Activated T-helper 1 cell treated with Interleukin-2 at 50 U/mL for 16 hours (primary cell): ENCODE results near the gene PPFIA1.
"Not testable (repeated sequence)": the region's sequence is repeated elsewhere in the genome, so short reads cannot be mapped to it uniquely, and the experiment has no call there.

Source experiments
- DNase-seq: peaks from one replicate; pipeline ENCODE4 v3.0.0-alpha.2; 2020; ENCODE audit warnings: low read depth

Gene PPFIA1

GRCh38 chr11:70359451-70360205 lies 89.1 kb downstream of the PPFIA1 start:
- no peak for DNase-seq

- DNase-seq: no peak
Measured at GRCh38 chr11:70360211-70360610, 89.7 kb downstream of the PPFIA1 start.

DNA sequence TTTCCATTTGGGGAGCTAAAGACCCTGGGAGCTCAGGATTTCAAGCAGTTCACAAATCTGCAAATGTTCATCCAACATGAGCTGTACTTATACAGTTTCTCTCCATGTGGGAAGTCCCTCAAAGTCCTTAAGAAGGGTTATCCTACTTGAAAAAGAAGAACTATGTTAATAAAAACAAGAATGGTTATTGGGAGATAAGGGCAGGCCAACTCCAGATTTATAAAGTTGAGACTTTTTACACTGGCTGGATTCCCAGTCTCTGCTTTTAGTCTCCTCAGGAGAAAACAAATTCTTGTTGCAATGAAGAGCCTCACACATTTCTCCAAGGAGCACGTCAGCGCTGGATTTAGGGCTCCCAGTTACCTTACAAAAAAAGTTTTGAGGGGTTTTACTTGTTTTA lies 93.7 kb downstream of the PPFIA1 start:
- DNase-seq: no peak

- DNase-seq: peak; percentile 22
Measured at GRCh38 chr11:70364745-70365543, 94.5 kb downstream of the PPFIA1 start.

- DNase-seq: no peak
Measured at GRCh38 chr11:70365544-70365927, 95.0 kb downstream of the PPFIA1 start.

- DNase-seq: no peak
Measured at GRCh38 chr11:70367071-70367470, 96.6 kb downstream of the PPFIA1 start.

DNA sequence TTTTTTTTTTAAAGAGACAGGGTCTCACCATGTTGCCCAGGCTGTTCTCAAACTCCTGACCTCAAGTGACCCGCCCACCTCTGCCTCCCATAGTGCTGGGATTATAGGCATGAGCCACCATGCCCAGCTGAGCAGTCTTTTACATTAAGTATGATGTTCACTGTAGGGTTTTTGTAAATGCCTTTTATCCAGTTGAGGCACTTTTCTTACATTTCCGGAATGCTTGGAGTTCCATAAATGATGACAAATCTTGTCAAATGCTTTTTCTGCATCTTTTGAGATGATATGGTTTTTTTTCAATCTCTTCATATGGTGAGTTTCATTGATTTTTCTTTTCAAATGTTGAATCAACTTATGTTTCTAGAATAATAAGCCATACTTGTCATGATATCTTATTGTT lies 98.5 kb downstream of the PPFIA1 start:
- DNase-seq: no peak

- no peak for DNase-seq
Measured at GRCh38 chr11:70371241-70371640, 100.8 kb downstream of the PPFIA1 start.

DNA sequence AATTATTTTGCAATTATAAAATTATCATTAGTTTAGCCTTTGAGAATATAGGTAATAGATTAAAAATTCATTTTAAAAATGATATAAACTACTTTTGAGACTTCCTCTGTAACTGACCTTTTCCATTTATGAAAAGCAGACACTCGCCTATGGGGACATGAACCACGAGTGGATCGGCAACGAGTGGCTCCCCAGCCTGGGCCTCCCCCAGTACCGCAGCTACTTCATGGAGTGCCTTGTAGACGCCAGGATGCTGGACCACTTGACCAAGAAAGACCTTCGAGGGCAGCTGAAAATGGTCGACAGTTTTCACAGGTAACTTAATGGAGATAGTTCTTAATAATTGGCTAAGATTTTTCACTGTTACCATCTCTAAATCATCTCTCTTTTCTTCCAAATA lies 101.6 kb downstream of the PPFIA1 start:
- no peak for DNase-seq

DNA sequence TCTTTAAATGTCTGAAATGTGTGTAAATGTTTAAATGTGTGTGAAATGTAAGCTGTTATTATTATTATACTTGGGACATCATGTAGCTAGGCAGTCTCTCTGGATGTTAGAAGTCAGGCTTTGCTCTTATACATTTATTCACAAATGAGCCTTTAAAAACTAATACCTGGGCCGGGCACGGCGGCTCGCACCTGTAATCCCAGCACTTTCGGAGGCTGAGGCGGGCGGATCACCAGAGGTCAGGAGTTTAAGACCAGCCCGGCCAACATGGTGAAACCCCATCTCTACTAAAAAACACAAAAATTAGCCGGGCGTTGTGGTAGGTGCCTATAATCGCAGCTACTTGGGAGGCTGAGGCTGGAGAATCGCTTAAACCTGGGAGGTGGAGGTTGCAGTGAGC lies 106.1 kb downstream of the PPFIA1 start:
- no peak for DNase-seq

DNA sequence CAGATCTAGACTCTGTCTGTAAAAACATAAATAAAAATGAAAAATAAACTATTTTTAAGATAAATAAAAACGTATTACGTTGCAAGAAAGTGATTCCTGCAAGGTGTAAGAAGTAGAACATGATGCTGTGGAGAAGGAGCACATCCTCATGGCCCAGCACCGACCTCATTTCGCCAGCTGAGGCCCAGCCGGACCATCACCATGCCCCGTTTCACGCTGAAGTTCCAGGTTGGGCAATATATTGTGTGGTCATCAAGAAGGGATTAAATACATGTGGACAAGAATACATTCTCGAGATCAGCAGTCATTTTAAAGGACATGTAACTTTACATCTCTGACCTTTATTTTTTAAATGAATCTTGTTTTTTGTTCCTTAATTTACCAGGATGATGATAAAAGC lies 107.2 kb downstream of the PPFIA1 start:
- DNase-seq: no peak

DNA sequence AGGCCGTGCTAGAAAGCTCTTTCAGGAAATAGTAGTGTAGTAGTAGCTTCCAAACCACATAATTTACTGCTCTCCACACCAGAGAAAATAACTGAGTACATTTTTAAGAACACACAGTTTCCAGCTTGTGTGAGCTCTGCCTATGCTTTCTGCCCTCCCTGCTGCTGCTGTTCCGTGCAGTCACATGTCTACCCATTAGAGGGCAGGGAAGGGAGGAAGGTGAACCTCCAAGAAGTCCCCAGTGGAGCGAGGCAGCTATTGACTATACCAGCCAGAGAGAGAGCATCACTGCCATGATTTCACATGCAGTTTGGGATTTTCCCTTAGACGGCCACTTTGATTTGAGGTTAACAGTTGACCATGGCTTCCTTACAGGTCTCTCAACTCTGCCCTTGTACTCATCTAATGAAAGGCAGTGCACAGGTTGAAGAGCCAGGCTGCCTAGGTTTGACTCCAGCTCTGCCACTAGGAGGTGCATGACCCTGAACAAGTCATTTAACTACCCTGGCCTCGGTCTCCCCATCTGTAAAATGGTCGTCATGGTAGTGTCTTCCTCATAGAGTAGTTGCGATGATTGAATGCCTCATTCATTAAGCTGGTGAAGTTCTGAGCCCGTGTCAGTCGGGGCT lies 108.1 kb downstream of the PPFIA1 start:
- DNase-seq: no peak

GRCh38 chr11:70381350-70381749 lies 110.9 kb downstream of the PPFIA1 start:
- no peak for DNase-seq

DNA sequence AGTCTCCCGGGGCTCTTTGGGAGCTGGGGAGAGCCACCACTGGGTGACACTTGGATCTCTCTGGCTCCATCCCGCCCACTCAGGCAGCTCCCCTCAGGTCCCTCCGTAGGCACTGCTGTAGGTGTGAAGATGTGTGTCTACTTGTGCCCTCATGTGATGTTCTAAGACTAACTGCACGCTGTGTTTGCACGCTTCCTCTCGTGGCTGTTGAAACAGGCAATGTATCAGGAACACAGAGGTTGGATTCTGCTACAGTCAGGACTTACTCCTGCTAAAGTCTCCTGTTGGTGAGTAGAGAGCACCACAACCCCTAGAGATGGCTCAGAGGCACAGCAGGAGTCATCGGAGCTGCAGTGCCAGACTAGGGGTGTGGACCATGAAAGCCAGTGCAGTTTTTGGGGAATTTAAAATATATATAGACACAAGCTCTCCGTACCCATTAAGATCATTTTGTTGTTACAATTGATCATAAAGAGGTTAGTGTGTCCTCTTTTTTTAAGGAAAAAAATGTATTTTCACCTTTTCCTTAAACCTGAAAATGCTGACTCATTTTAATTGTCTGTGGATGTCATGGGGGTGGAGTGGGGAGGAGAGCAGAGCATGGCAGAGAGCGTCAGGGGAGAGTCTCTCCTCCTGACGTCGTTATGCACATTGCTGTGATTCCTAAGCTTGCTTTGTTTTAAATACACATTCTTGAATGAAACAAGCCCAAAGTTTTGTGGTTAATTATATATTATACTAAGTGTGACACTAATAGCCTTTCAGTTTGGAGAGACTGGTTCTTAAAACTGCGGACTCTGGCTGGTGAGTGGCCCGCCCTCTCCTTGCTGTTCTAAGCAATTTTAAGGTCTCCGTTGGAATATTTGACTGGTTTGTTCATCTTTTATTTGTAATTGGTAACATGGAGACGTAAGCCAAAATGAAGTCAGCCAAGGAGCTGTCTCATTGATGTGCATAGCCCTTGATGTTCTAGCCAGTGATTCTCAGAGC lies 111.7 kb downstream of the PPFIA1 start:
- no peak for DNase-seq

- DNase-seq: no peak
Measured at GRCh38 chr11:70383664-70384565, 113.4 kb downstream of the PPFIA1 start.

- no peak for DNase-seq
Measured at GRCh38 chr11:70384566-70385152, 114.2 kb downstream of the PPFIA1 start.

DNA sequence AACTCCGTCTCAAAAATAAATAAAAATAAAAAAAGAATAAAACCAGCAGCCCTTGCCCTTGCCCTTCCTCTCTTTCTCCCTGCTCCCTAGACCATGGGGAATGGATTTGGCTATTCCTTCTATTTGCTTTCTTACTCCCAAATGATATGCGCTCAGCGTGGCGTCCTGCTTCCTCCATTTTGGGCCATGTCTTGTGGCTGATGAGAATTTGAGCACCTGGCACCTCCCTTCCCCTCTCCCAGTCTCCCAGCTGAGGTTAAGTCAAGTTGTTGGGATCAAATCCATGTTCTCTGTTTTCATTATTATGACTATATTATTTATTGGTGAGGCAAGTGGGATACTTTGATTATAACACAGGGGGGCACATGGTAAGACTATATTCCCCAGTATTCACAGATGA lies 117.1 kb downstream of the PPFIA1 start:
- no peak for DNase-seq

DNA sequence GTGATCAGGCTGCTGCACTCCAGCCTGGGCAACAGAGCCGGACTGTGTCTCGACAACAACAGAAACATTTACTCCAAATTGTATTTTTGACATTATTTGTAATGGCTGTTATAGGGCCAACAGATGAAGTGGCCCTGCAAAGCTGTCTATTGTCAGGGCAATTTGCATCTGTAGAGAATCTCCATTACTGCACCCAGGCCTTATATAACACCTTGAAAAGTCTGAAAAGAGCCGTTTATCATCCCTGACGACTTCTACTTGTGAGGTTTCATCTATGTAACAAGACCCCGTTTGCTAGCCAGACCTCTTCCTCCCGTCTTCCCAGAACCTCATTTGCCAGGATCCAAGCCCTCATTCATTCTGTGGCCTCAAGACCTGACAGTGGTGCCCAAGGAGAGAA lies 118.7 kb downstream of the PPFIA1 start:
- DNase-seq: no peak

DNA sequence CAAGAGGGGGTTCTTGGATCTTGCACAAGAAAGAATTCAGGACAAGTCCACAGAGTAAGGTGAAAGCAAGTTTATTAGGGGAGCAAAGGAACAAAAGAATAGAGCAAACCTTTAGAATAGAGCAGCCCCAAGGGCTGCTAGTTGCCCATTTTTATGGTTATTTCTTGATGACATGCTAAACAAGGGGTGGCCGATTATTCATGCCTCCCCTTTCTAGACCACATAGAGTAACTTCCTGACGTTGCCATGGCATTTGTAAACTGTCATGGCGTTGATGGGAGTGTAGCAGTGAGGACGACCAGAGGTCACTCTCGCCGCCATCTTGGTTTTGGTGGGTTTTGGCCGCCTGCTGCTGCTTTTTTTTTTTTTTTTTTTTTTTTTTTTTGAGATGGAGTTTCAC lies 120.4 kb downstream of the PPFIA1 start:
- DNase-seq: not testable (repeated sequence)

DNA sequence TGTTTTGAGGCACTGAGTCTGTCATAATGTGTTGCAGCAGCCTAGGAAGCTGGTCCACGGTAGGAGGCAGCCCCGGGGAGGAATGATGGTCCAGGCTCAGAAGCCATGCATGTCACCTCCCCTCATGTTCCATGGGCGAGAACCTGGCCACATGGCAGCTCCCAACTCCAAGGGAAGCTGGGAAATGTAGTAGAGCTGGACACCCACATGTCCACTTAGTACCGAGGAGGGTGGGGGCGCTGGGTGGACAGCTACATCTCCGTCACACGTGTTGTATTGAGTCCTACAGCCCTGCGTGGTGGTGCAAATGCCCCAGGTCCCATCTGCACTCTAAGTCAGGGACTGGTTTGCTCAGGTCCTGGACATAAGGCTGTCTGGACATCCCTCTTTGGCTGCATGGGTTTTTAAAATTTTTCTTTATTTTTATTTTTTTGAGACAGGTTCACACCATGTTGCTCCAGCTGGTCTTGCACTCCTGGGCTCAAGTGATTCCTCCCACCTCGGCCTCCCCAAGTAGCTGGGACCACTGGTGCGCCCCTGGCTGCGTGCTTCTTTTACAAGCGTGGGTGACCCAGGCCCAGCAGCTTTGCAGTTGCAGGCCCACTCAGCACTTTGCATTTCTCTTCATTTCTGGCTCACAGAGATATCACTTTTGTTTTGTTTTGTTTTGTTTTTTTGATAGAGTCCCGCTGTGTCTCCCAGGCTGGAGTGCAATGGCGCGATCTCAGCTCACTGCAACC lies 123.9 kb downstream of the PPFIA1 start:
- DNase-seq: no peak
